Adipocyte (in vitro differentiated cells): Measurements from ENCODE around the gene PPP4R4.

ENCODE experiments used
- DNase-seq: peaks from one replicate; pipeline ENCODE4 v3.0.0-alpha.2; 2015; ENCODE audit warnings: low read depth
- H3K27me3 ChIP-seq: replicated peaks from 2 replicates; pipeline ENCODE4 v1.7.0; 2013; ENCODE audit warnings: mild to moderate bottlenecking, low read length, moderate library complexity; ENCODE audit not compliant: control insufficient read depth, insufficient read depth
- H3K36me3 ChIP-seq: 2 replicates; pipeline ENCODE4 v1.7.0; 2013; ENCODE audit warnings: low read length, mild to moderate bottlenecking, moderate library complexity; ENCODE audit not compliant: control insufficient read depth, insufficient read depth, severe bottlenecking
- H3K4me1 ChIP-seq: 2 replicates; pipeline ENCODE4 v1.7.0; 2013; ENCODE audit warnings: mild to moderate bottlenecking, low read length, moderate library complexity; ENCODE audit not compliant: control insufficient read depth, insufficient read depth
- H3K4me3 ChIP-seq: 2 replicates; pipeline ENCODE4 v1.7.0; 2013; ENCODE audit warnings: mild to moderate bottlenecking, low read length, moderate library complexity
- H3K9ac ChIP-seq: 2 replicates; pipeline ENCODE4 v1.7.0; 2013; ENCODE audit warnings: mild to moderate bottlenecking, low read length, moderate library complexity
- H3K9me3 ChIP-seq: 2 replicates; pipeline ENCODE4 v1.7.0; 2013; ENCODE audit warnings: mild to moderate bottlenecking, low read length, moderate library complexity; ENCODE audit not compliant: control insufficient read depth

The PPP4R4 gene

GRCh38 chr14:94135476-94135875 is 38.6 kb upstream of the PPP4R4 start:
- no peak for DNase-seq
- Histone ChIP-seq H3K4me1 (no peaks in the 10 kb centered on the region), H3K9ac (no peak overlapping the region)

DNA sequence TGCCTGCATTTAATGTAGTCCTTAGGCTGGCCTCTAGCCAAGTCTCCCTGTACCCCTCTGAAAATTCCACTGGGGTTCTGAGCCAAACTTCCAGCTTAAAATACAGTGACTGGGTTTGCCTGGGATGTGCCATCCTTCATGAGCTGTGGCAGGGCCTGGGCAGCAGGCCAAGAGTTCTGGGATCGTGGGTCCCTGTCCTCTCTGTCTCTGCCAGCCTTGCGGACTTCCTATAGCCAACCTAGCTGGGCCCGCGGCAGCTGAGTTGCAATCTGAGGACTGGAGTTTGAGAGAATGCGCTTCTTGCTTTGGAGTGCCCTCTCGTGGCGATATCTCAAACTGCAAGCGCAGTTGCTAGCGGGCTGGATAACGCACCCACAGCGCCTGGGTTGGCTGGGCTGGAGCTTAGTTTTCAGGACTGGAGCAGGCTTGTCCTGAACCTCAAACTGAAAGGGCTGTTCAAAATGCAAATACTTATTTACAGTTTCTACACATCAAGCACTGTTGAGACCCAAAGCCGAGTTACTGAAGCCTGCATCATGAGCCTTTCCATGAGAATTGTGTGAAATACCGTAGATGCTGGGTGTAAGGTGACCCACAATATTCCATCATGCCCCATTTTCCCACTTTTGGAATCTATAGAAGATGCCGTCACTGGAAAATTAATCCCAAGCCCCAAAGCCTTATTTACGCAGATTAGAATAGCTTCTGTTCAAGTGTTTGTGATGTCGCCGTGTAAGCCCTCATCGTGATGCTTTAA is 37.4 kb upstream of the PPP4R4 start:
- Histone ChIP-seq H3K36me3 (no peaks in the 10 kb centered on the region), H3K4me1 (no peaks in the 10 kb centered on the region), H3K4me3 (no peak overlapping the region)

More at GRCh38 chr14:94135476-94135875, 38.6 kb upstream of the PPP4R4 start:
- H3K4me3 ChIP-seq: no peak overlapping the region
- peaks cover 4% of the 10 kb centered on the region for H3K9me3 ChIP-seq
- peaks cover 28% of the 10 kb centered on the region for H3K27me3 ChIP-seq
- no peaks in the 10 kb centered on the region for H3K36me3 ChIP-seq

GRCh38 chr14:94138251-94138650 is 35.9 kb upstream of the PPP4R4 start:
- no peak for DNase-seq

More for the DNA sequence above, 37.4 kb upstream of the PPP4R4 start:
- DNase-seq: peak; percentile 95
- peaks cover 28% of the 10 kb centered on the region for H3K27me3 ChIP-seq
- H3K9ac ChIP-seq: no peak overlapping the region
- peaks cover 4% of the 10 kb centered on the region for H3K9me3 ChIP-seq

DNA sequence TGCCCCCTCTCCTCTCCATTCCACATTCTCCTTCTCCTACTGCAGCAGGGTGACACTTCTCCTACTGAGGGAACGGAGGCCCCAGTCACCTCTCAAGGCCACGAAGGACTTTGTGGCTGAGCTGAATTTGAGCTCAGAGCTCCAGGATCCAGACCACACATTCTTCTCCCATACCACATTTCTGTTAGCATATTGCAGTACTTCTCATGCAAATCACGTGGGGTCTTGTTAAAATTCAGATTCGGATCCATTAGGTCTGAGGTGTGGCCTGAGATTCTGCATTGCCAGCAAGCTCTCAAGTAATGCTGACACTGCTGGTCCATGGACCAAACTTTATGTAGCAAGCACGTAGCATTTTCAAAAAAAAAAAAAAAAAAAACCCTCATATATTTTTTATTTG is 35.1 kb upstream of the PPP4R4 start:
- peaks cover 28% of the 10 kb centered on the region for H3K27me3 ChIP-seq
- H3K4me3 ChIP-seq: no peak overlapping the region
- no peak for DNase-seq
- no peaks in the 10 kb centered on the region for H3K4me1 ChIP-seq
- no peaks in the 10 kb centered on the region for H3K36me3 ChIP-seq
- peaks cover 4% of the 10 kb centered on the region for H3K9me3 ChIP-seq
- no peak overlapping the region for H3K9ac ChIP-seq

More at GRCh38 chr14:94138251-94138650, 35.9 kb upstream of the PPP4R4 start:
- Histone ChIP-seq H3K9me3 (peaks cover 4% of the 10 kb centered on the region), H3K27me3 (peaks cover 28% of the 10 kb centered on the region), H3K4me1 (no peaks in the 10 kb centered on the region), H3K9ac (no peak overlapping the region), H3K4me3 (no peak overlapping the region), H3K36me3 (no peaks in the 10 kb centered on the region)

- H3K27me3 ChIP-seq: peaks cover 28% of the 10 kb centered on the region
- H3K36me3 ChIP-seq: no peaks in the 10 kb centered on the region
- no peak overlapping the region for H3K9ac ChIP-seq
- peaks cover 4% of the 10 kb centered on the region for H3K9me3 ChIP-seq
- H3K4me1 ChIP-seq: no peaks in the 10 kb centered on the region
- H3K4me3 ChIP-seq: no peak overlapping the region
- no peak for DNase-seq
These were observed 34.7 kb upstream of the PPP4R4 start for GRCh38 chr14:94139421-94139820.

DNA sequence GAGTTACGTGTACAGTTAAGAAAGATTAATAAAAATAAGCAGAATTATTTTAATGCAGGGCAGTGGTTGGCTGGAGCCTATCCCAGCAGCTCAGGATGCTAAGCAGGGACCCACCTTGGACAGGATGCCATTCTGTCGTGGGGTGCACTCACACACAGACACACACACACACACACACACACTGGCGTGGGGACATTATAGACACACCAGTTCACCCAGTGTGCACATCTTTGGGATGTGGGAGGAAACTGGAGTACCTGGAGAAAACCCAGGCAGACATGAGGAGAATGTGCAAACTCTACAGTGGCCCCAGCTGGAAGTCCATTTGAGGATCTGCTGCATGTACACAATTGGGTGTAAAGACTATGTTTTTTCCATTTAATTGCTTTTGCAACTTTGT is 31.9 kb upstream of the PPP4R4 start:
- Histone ChIP-seq H3K4me1 (no peaks in the 10 kb centered on the region), H3K9me3 (no peaks in the 10 kb centered on the region), H3K27me3 (peaks cover 25% of the 10 kb centered on the region), H3K9ac (no peak overlapping the region), H3K36me3 (no peaks in the 10 kb centered on the region), H3K4me3 (no peak overlapping the region)
- DNase-seq: no peak

DNA sequence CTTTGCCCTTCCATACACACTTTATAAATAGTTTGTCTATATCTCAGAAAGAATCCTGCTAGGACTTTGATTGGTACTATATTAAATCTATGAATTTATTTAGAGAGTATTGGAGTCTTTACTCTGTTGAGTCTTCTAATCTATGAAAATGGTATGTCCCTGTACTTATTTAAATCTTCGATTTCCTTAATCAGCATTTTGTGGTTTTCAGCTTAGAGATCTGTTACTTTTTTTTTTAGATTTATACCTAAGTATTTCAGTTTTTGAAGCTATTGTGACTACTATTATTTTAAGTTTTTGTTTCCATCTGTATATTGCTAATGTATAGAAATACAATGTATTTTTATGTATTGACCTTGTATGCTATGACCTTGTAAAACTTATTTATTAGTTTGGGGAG is 31.3 kb upstream of the PPP4R4 start:
- Histone ChIP-seq H3K4me1 (no peaks in the 10 kb centered on the region), H3K9me3 (no peaks in the 10 kb centered on the region), H3K36me3 (no peaks in the 10 kb centered on the region), H3K9ac (no peak overlapping the region), H3K27me3 (peaks cover 23% of the 10 kb centered on the region), H3K4me3 (no peak overlapping the region)
- DNase-seq: no peak

DNA sequence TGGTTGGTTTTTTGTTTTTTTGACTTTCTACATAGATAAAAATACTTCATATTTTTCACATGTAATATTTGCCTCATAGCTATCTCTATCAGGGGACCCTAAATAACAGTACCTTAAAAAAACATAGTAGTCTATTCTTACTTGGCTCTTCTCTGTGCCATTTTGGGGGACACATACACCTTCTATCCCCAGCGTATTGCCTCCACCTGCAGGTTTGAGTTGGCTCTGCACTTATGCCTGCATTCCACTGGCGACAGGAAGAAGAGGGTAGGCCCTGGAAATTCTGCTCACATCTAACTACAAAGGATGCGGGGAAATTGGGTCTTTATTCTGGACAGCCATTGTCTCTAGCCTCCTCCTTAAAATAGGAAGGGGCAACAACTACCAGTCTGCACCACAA is 30.9 kb upstream of the PPP4R4 start:
- Histone ChIP-seq H3K36me3 (no peaks in the 10 kb centered on the region), H3K9me3 (no peaks in the 10 kb centered on the region), H3K27me3 (peaks cover 19% of the 10 kb centered on the region), H3K4me3 (no peak overlapping the region), H3K9ac (no peak overlapping the region), H3K4me1 (no peaks in the 10 kb centered on the region)
- no peak for DNase-seq

DNA sequence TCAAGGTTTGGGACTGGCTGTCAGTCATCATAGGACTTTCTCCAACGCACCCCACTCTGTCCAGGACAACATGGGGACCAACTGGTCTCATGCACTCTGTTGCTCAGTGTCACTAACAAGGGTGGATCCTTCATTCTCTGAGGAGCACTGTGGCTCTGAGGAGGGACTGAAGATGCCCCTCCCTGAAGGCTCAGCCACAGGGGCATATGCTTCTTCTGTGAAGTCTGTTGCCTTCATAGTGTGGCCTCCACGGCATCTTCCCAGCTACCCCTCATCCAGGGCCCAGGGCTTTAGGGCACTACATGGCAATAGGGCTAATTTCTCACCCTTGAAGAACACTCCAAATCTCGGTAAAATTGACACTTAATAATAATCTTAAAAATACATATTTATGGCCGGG is 30.4 kb upstream of the PPP4R4 start:
- Histone ChIP-seq H3K27me3 (peaks cover 15% of the 10 kb centered on the region), H3K4me1 (no peaks in the 10 kb centered on the region), H3K9ac (no peak overlapping the region), H3K36me3 (no peaks in the 10 kb centered on the region), H3K4me3 (no peak overlapping the region), H3K9me3 (no peaks in the 10 kb centered on the region)
- DNase-seq: no peak

GRCh38 chr14:94144765-94145164 is 29.4 kb upstream of the PPP4R4 start:
- DNase-seq: no peak
- Histone ChIP-seq H3K9ac (no peak overlapping the region), H3K9me3 (no peaks in the 10 kb centered on the region), H3K4me3 (no peak overlapping the region), H3K27me3 (peaks cover 6% of the 10 kb centered on the region), H3K36me3 (no peaks in the 10 kb centered on the region), H3K4me1 (no peaks in the 10 kb centered on the region)

- H3K36me3 ChIP-seq: no peaks in the 10 kb centered on the region
- H3K4me3 ChIP-seq: no peak overlapping the region
- no peaks in the 10 kb centered on the region for H3K4me1 ChIP-seq
- no peaks in the 10 kb centered on the region for H3K27me3 ChIP-seq
- no peaks in the 10 kb centered on the region for H3K9me3 ChIP-seq
- no peak overlapping the region for H3K9ac ChIP-seq
- DNase-seq: no peak
These were observed 28.1 kb upstream of the PPP4R4 start for GRCh38 chr14:94145902-94146527.
